HG02798 (cell line): Measurements from ENCODE around the gene SYNE4.

Experiments
- ATAC-seq: cut with Tn5 transposase; IDR thresholded peaks from one replicate; pipeline ENCODE4 v1.9.1; 2021; ENCODE audit warnings: mild to moderate bottlenecking; ENCODE audit not compliant: unreplicated experiment, poor library complexity

SYNE4 gene

GRCh38 chr19:36026091-36026876 lies 17.7 kb upstream of the SYNE4 start:
- ATAC-seq: no peak

- ATAC-seq: no peak
Observed at GRCh38 chr19:36025541-36025940, 16.9 kb upstream of the SYNE4 start.

GRCh38 chr19:36023432-36023831 lies 14.8 kb upstream of the SYNE4 start:
- no peak for ATAC-seq

GRCh38 chr19:36019061-36019670 lies 10.6 kb upstream of the SYNE4 start:
- no peak for ATAC-seq

- peak; percentile 98 for ATAC-seq
Observed at GRCh38 chr19:36014012-36014924, 5.7 kb upstream of the SYNE4 start, which contains the start of gene ALKBH6. TSS of gene ALKBH6 (minus strand) at chr19:36014213. CDS start at chr19:36013397, 816 bp downstream.

- ATAC-seq: no peak
Observed at GRCh38 chr19:36013280-36014011, 4.8 kb upstream of the SYNE4 start.

GRCh38 chr19:36010402-36010801 lies 1.8 kb upstream of the SYNE4 start:
- ATAC-seq: no peak

GRCh38 chr19:36009633-36010379 lies 1.2 kb upstream of the SYNE4 start:
- no peak for ATAC-seq

- no peak for ATAC-seq
Observed at GRCh38 chr19:36009220-36009619, 607 bp upstream of the SYNE4 start.

- no peak for ATAC-seq
Observed at GRCh38 chr19:36006955-36007354, 1.7 kb downstream of the SYNE4 start.

- ATAC-seq: no peak
Observed at GRCh38 chr19:36003284-36003683, 5.3 kb downstream of the SYNE4 start.

- no peak for ATAC-seq
Observed at GRCh38 chr19:36001605-36002004, 7.0 kb downstream of the SYNE4 start.

- no peak for ATAC-seq
Observed at GRCh38 chr19:35996777-35997176, 11.8 kb downstream of the SYNE4 start.

GRCh38 chr19:35995048-35995993 lies 13.3 kb downstream of the SYNE4 start, which contains the start of gene SDHAF1:
TSS of gene SDHAF1 (plus strand) at chr19:35995188. CDS start at chr19:35995275, 87 bp downstream.
- peak; percentile 86 for ATAC-seq

GRCh38 chr19:35993923-35994598 lies 14.6 kb downstream of the SYNE4 start:
- no peak for ATAC-seq

GRCh38 chr19:35992907-35993765 lies 15.5 kb downstream of the SYNE4 start:
- ATAC-seq: no peak
